Spinal cord (tissue), 10 donors: ENCODE results near the gene OBP2B. TPM values are rescaled to one million over a fixed set of nuclear protein-coding genes. Genes with fewer than 3 reads are reported as not detected.
"Not testable (repeated sequence)": the region's sequence is repeated elsewhere in the genome, so short reads cannot be mapped to it uniquely, and the experiment has no call there.

Experiments
- DNase-seq, 6 donors: peaks; one replicate each; pipeline versions ENCODE4 v3.0.0 to v3.0.0-alpha.2; 2013 to 2015; ENCODE audit warnings: low spot score in 6 of 6, low read depth in 4 of 6
- H3K27ac ChIP-seq: one replicate; pipeline ENCODE4 v1.5.1; 2013; ENCODE audit warnings: low read depth, low read length, control low read depth
- H3K27me3 ChIP-seq: one replicate; pipeline ENCODE4 v1.6.1; 2013; ENCODE audit warnings: low read length; ENCODE audit not compliant: control insufficient read depth, insufficient read depth
- H3K36me3 ChIP-seq: one replicate; pipeline ENCODE4 v1.6.1; 2013; ENCODE audit warnings: low read length; ENCODE audit not compliant: control insufficient read depth, insufficient read depth
- H3K4me1 ChIP-seq: one replicate; pipeline ENCODE4 v1.6.1; 2013; ENCODE audit warnings: low read length; ENCODE audit not compliant: control insufficient read depth, insufficient read depth
- H3K4me3 ChIP-seq: one replicate; pipeline ENCODE4 v1.5.1; 2013; ENCODE audit warnings: low read depth, low read length, control low read depth
- H3K9me3 ChIP-seq: one replicate; pipeline ENCODE4 v1.6.1; 2013; ENCODE audit warnings: low read length; ENCODE audit not compliant: control insufficient read depth, insufficient read depth
- WGBS: methylation state at CpG from one replicate; pipeline ENCODE4 v1.1.5; 2013; ENCODE audit warnings: missing lambda C conversion rate; ENCODE audit not compliant: insufficient coverage; 5-methylcytosine and 5-hydroxymethylcytosine counted together
- polyA plus RNA-seq, 2 donors: library from polyadenylated mRNA; unstranded; fragments of 120-200 nt; gene quantifications; one replicate each; pipeline ENCODE4 v1.2.1, GENCODE V29; 2013; ENCODE audit not compliant: insufficient read length in 2 of 2
- total RNA-seq, 2 donors: library from RNA; depleted of rRNA in 1 of 2; stranded (reverse); fragments of 120-200 nt in 1 of 2; fragments of >200 nt in 1 of 2; gene quantifications; one replicate each; pipeline versions ENCODE4 v1.2.3 to v1.2.4, GENCODE V29; 2013 to 2014
- donor health status: healthy.

OBP2B gene
- total and polyA plus RNA-seq, 4 donors: not detected

DNA sequence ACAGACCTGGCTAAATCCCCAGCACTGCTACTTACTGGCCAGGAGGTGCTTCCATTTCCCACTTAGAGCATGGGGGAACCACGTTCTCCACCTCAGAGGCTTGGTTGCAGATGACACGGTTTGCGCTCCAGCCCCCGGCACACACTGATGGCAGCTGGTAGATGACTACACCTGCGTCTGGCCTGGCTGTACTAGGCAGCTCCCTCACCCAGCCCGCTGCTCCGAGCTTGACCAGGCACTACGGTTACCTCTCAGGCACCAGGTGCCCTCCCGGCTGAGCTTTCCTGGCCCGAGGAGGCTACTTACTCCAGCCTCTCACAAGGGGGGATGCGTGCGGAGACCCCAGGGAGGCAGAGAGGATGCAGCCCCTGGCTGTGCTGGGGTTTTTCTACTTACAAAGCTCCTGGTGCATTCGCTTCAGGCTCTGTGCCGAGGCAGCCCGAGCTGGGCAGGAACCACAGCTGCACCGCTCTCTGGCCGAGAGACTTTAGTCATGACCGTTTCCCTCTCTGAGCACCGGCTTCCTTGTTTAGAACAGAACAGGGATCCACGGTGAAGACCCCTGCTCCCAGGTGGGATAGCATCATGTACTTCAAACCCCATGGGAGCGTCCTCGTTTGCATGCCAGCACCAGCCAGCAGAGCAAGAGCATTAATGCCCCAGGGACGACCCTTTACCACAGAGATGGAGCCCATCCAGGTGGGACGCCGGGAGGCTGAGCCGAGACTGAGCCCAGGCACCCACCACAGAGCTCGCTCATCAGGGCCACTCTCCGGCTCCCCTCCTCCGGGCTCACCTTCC, 37.7 kb downstream of the OBP2B start:
- H3K36me3 ChIP-seq: no peaks in the 10 kb centered on the region
- H3K27ac ChIP-seq: no peak overlapping the region
- WGBS: 83% methylated on average over 29 of the region's 29 CpGs

DNA sequence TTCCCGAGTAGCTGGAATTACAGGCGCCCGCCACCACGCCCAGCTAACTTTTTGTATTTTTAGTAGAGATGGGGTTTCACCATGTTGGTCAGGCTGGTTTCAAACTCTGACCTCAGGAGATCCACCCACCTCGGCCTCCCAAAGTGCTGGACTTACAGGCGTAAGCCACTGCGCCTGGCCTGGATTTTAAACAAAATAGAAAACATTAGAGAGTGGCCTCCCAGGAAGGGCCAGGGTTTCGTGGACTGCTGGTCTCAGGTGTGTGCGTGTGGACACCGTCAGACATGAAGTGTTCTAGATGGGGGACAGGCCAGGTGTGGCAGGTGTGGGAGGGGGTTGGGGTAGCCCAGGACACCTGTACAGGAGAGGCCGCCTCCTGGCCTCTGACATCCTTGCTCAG, 38.3 kb downstream of the OBP2B start:
- Histone ChIP-seq H3K27me3 (no peaks in the 10 kb centered on the region), H3K4me3 (no peak overlapping the region), H3K9me3 (no peaks in the 10 kb centered on the region), H3K27ac (no peak overlapping the region), H3K36me3 (no peaks in the 10 kb centered on the region), H3K4me1 (no peaks in the 10 kb centered on the region)
- WGBS: 91% methylated on average over 4 of the region's 11 CpGs
- DNase-seq: no peak

More for the DNA sequence above, 37.7 kb downstream of the OBP2B start:
- no peak for DNase-seq
- Histone ChIP-seq H3K4me1 (no peaks in the 10 kb centered on the region), H3K4me3 (no peak overlapping the region), H3K9me3 (no peaks in the 10 kb centered on the region), H3K27me3 (no peaks in the 10 kb centered on the region)

- H3K4me3 ChIP-seq, H3K4me1 ChIP-seq, H3K27ac ChIP-seq, H3K9me3 ChIP-seq, H3K27me3 ChIP-seq, DNase-seq, H3K36me3 ChIP-seq: not testable (repeated sequence)
- 87% methylated on average over 9 of the region's 12 CpGs for WGBS
Measured at GRCh38 chr9:133169687-133170086, 39.4 kb downstream of the OBP2B start.

DNA sequence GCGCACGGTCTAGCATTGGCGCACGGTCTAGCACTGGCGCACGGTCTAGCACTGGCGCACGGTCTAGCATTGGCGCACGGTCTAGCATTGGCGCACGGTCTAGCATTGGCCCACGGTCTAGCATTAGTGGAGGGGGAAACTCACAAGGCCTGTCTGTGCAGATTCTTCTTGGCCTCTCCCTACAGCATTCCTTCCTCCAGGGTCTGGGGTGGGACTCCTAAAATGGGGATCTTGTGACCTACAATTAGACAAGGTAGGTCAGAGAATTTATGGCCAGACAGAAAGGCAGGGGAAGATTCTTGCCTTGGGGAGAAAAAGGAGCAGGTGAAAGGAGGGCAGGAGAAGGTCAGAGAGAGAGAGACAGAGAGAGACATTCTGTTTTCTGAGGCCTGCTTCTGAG, 39.9 kb downstream of the OBP2B start:
- Histone ChIP-seq H3K4me3 (no peak overlapping the region), H3K27me3 (peaks cover 7% of the 10 kb centered on the region), H3K36me3 (no peaks in the 10 kb centered on the region), H3K27ac (no peak overlapping the region), H3K9me3 (no peaks in the 10 kb centered on the region), H3K4me1 (peaks cover 6% of the 10 kb centered on the region)
- WGBS: 100% methylated on average over 2 of the region's 13 CpGs
- no peak for DNase-seq

DNA sequence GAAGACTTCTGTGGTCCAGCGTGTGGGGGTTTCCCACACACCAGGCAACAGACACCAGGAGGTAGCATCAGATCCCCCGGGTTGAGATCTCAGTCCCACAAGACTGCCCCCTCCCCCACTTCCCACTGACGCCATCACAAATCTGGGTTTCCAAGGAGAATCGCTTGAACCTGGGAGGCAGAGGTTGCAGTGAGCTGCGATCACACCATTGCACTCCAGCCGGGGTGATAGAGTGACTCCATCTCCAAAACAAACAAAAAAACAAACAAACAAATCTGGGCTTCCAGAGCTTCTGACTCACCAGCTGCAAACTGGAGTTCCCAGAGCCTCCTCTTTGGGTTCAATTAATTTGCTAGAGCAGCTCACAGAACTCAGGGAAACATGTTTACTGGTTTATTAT, 40.6 kb downstream of the OBP2B start:
- Histone ChIP-seq H3K27me3 (peaks cover 13% of the 10 kb centered on the region), H3K27ac (no peak overlapping the region), H3K4me3 (no peak overlapping the region), H3K4me1 (peaks cover 12% of the 10 kb centered on the region), H3K36me3 (no peaks in the 10 kb centered on the region), H3K9me3 (no peaks in the 10 kb centered on the region)
- no peak for DNase-seq
- 33% methylated on average over 1 of the region's 6 CpGs for WGBS

GRCh38 chr9:133167769-133168168, 41.3 kb downstream of the OBP2B start:
- Histone ChIP-seq H3K4me3 (no peak overlapping the region), H3K4me1 (peaks cover 19% of the 10 kb centered on the region), H3K9me3 (no peaks in the 10 kb centered on the region), H3K27ac (no peak overlapping the region), H3K27me3 (peaks cover 20% of the 10 kb centered on the region), H3K36me3 (no peaks in the 10 kb centered on the region)
- DNase-seq: no peak
- 91% methylated on average over 3 of the region's 3 CpGs for WGBS

DNA sequence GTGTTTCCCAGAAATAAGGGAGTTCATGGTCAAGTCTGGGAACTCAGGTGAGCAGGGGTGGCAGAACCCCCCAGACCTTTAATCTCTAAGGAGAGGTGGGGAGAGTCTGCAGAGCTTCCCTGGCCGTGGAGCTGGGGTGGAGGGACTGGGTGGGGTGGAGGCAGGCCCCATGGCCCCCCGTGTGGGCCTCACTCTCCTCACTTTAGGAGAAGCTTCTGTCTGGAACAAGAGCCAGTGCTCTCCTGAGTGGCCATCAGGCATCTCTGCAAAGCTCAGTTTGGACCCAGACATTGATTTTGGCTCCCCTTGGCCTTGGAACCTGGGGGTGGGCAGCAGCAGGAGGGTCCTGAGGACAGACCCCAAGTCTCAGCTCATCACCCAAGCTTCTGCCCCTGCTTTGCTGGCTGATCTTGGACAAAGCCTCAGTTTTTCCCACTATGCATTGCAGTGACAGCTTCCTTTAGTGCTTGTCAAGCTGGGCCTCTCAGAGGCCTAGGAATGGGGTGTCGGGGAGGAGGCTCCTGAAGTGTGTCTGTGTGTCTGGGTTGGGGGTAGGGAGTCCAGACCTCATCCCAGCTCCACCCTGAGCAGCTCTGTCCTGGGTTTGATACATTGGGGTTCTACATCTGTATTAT, 41.8 kb downstream of the OBP2B start:
- H3K27ac ChIP-seq: no peak overlapping the region
- WGBS: 80% methylated on average over 1 of the region's 3 CpGs
- H3K36me3 ChIP-seq: no peaks in the 10 kb centered on the region
- no peaks in the 10 kb centered on the region for H3K9me3 ChIP-seq
- H3K27me3 ChIP-seq: peaks cover 22% of the 10 kb centered on the region
- H3K4me1 ChIP-seq: peaks cover 22% of the 10 kb centered on the region
- H3K4me3 ChIP-seq: no peak overlapping the region
- DNase-seq: no peak

DNA sequence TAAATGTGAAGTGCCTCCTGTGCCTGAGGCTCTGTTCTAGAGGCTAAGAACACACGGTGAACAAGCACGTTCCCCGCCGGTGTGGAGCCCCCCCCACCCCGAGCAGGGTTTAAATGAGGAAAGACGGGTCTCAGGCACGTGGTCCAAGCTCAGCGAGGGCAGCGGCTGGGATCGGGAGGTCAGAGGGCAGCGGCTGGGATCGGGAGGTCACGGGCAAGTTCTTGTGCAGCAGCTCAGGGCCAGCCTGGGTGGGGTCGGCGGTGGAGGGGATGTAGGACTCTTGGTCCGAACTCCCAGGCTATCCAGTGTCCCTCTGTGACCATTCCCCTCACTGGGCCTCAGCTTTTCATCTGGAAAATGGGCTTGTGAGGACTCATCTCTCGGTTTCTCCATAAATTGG, 42.7 kb downstream of the OBP2B start:
- DNase-seq: no peak
- Histone ChIP-seq H3K9me3 (no peaks in the 10 kb centered on the region), H3K27me3 (peaks cover 24% of the 10 kb centered on the region), H3K27ac (no peak overlapping the region), H3K4me1 (peaks cover 22% of the 10 kb centered on the region), H3K4me3 (no peak overlapping the region), H3K36me3 (no peaks in the 10 kb centered on the region)
- WGBS: 82% methylated on average over 16 of the region's 17 CpGs

DNA sequence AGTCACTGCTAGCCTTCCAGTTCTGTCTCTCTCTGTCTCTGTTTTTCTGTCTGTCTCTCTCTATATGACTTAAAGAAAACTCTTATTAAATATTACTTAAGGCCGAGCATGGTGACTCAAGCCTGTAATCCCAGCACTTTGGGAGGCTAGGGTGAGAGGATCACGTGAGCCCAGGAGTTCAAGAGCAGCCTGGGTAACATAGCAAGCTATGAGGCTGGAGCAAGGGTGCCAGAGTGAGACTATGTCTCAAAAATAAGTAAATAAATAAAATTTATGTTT, 43.7 kb downstream of the OBP2B start:
- H3K36me3 ChIP-seq: no peaks in the 10 kb centered on the region
- DNase-seq: no peak
- H3K9me3 ChIP-seq: no peaks in the 10 kb centered on the region
- no peak overlapping the region for H3K4me3 ChIP-seq
- no peak overlapping the region for H3K27ac ChIP-seq
- no CpG with 5 or more reads among the region's 2 CpGs for WGBS
- H3K4me1 ChIP-seq: peaks cover 22% of the 10 kb centered on the region
- H3K27me3 ChIP-seq: peaks cover 24% of the 10 kb centered on the region

DNA sequence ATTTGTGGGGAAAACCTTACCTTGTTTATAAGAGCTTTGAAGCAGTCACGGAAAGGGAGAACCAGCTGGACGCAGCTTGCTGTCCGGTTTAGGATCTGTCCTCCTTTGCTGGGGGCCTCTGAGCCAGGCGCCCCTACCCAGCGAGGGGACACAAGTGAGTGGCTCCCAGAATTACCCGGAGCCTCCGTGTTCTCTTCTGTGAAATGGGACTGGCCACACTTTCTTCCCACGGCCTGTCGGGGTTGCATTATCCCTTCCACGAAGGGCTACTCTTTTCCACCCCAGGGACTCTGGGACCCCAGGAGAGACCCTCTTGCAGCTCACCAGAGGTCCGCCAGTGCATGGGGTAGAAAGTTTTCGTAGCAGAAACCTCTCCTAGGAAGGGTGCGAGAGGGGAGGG, 44.9 kb downstream of the OBP2B start:
- no peaks in the 10 kb centered on the region for H3K9me3 ChIP-seq
- H3K27me3 ChIP-seq: peaks cover 24% of the 10 kb centered on the region
- H3K36me3 ChIP-seq: no peaks in the 10 kb centered on the region
- 83% methylated on average over 11 of the region's 13 CpGs for WGBS
- peak overlapping the region; percentile 45 for H3K4me3 ChIP-seq
- no peak for DNase-seq
- no peak overlapping the region for H3K27ac ChIP-seq
- H3K4me1 ChIP-seq: peaks cover 22% of the 10 kb centered on the region
